Fibroblast of upper back skin (primary cell): ENCODE results near the gene INTU.
"Not testable (repeated sequence)": the region's sequence is repeated elsewhere in the genome, so short reads cannot be mapped to it uniquely, and the experiment has no call there.

ENCODE experiments used
- DNase-seq: peaks from one replicate; pipeline ENCODE4 v3.0.0-alpha.2; 2013

The INTU gene

GRCh38 chr4:127648061-127648460 lies 15.3 kb downstream of the INTU start:
- no peak for DNase-seq

- not testable (repeated sequence) for DNase-seq
Observed at GRCh38 chr4:127655590-127655989, 22.8 kb downstream of the INTU start.

GRCh38 chr4:127656047-127656680 lies 23.4 kb downstream of the INTU start:
- DNase-seq: no peak

GRCh38 chr4:127660284-127660885 lies 27.6 kb downstream of the INTU start:
- DNase-seq: no peak

- no peak for DNase-seq
Observed at GRCh38 chr4:127667116-127667515, 34.4 kb downstream of the INTU start.

- DNase-seq: no peak
Observed at GRCh38 chr4:127667772-127668171, 35.0 kb downstream of the INTU start.

GRCh38 chr4:127668770-127669169 lies 36.0 kb downstream of the INTU start:
- DNase-seq: no peak

GRCh38 chr4:127669691-127670090 lies 36.9 kb downstream of the INTU start:
- DNase-seq: peak; percentile 5

GRCh38 chr4:127672111-127672510 lies 39.4 kb downstream of the INTU start:
- no peak for DNase-seq

- peak; percentile 17 for DNase-seq
Observed at GRCh38 chr4:127685292-127685691, 52.5 kb downstream of the INTU start.

GRCh38 chr4:127686658-127687057 lies 53.9 kb downstream of the INTU start:
- DNase-seq: peak; percentile 51

- DNase-seq: no peak
Observed at GRCh38 chr4:127687580-127687979, 54.8 kb downstream of the INTU start.

GRCh38 chr4:127698789-127699200 lies 66.0 kb downstream of the INTU start:
- DNase-seq: peak; percentile 88

GRCh38 chr4:127708985-127709384 lies 76.2 kb downstream of the INTU start:
- DNase-seq: peak; percentile 67

- no peak for DNase-seq
Observed at GRCh38 chr4:127709456-127709855, 76.7 kb downstream of the INTU start.

- no peak for DNase-seq
Observed at GRCh38 chr4:127730142-127730913, 97.6 kb downstream of the INTU start, which contains the start of gene SLC25A31. Gene SLC25A31, plus strand, starts transcription at chr4:127730400. Its CDS starts 146 bp downstream, at chr4:127730546.

- no peak for DNase-seq
Observed at GRCh38 chr4:127731406-127731805, 98.6 kb downstream of the INTU start.

GRCh38 chr4:127732623-127733328 lies 100.0 kb downstream of the INTU start:
- DNase-seq: peak; percentile 53

GRCh38 chr4:127734976-127735375 lies 102.2 kb downstream of the INTU start:
- no peak for DNase-seq

- DNase-seq: peak; percentile 40
Observed at GRCh38 chr4:127737295-127737694, 104.5 kb downstream of the INTU start.

GRCh38 chr4:127741247-127741646 lies 108.5 kb downstream of the INTU start:
- DNase-seq: no peak

- DNase-seq: no peak
Observed at GRCh38 chr4:127747883-127748282, 115.1 kb downstream of the INTU start.

GRCh38 chr4:127748957-127749356 lies 116.2 kb downstream of the INTU start:
- no peak for DNase-seq
